Esophagus muscularis mucosa (tissue), 4 donors: Measurements from ENCODE around the gene NME2. TPM values are rescaled to one million over a fixed set of nuclear protein-coding genes. Genes with fewer than 3 reads are reported as not detected.

Source experiments
- DNase-seq: peaks from one replicate; pipeline ENCODE4 v3.0.0-alpha.2; 2017; ENCODE audit errors: extremely low spot score
- H3K27ac ChIP-seq, 4 donors: fragments of 200-600 bp; sonication (generic); replicated peaks in 1 of 4; 1 replicate in 3 of 4; 2 replicates in 1 of 4; pipeline ENCODE4 v1.5.1; 2016 to 2019; ENCODE audit warnings: mild to moderate bottlenecking in 1 of 4
- H3K27me3 ChIP-seq, 4 donors: fragments of 200-600 bp; sonication (generic); one replicate each; pipeline versions ENCODE4 v1.5.1 to v1.6.0; 2016 to 2019
- H3K36me3 ChIP-seq, 4 donors: fragments of 200-600 bp; sonication (generic); one replicate each; pipeline ENCODE4 v1.5.1; 2016 to 2019
- H3K4me1 ChIP-seq, 4 donors: fragments of 200-600 bp; sonication (generic); one replicate each; pipeline ENCODE4 v1.5.1; 2016 to 2019
- H3K4me3 ChIP-seq, 4 donors: fragments of 200-600 bp; sonication (generic); 1 replicate in 2 of 4; 2 replicates in 2 of 4; pipeline ENCODE4 v1.5.1; 2016 to 2019; ENCODE audit warnings: mild to moderate bottlenecking in 4 of 4, moderate library complexity in 1 of 4
- H3K9me3 ChIP-seq, 4 donors: fragments of 200-600 bp; sonication (generic); 1 replicate in 3 of 4; 2 replicates in 1 of 4; pipeline ENCODE4 v1.5.1; 2016 to 2019
- CTCF ChIP-seq, 3 experiments: fragments of 200-600 bp in 2 of 3; fragments of 450-650 bp in 1 of 3; sonication (generic) in 2 of 3; IDR thresholded peaks; one replicate each; pipeline ENCODE4 v1.5.1; 2017 to 2019; ENCODE audit warnings: antibody characterized with exemption in 3 of 3, mild to moderate bottlenecking in 2 of 3, moderate library complexity in 1 of 3
- EP300 ChIP-seq: sonication (generic); formaldehyde crosslinking; IDR thresholded peaks from one replicate; pipeline ENCODE4 v1.6.1; 2017; ENCODE audit warnings: antibody characterized with exemption
- POLR2A ChIP-seq: fragments of 450-650 bp; IDR thresholded peaks from one replicate; pipeline ENCODE4 v1.6.1; 2017; ENCODE audit warnings: antibody characterized with exemption, moderate library complexity, mild to moderate bottlenecking, low read depth
- POLR2AphosphoS5 ChIP-seq, 2 donors: sonication (generic); formaldehyde crosslinking; IDR thresholded peaks; one replicate each; pipeline ENCODE4 v1.6.1; 2017; ENCODE audit warnings: antibody characterized with exemption in 2 of 2
- WGBS: methylation state at CpG from one replicate; pipeline ENCODE4 v1.1.5; 2018; 5-methylcytosine and 5-hydroxymethylcytosine counted together
- intact Hi-C: fragments of 100-400 bp; cut with DNase I; formaldehyde crosslinking; loops from one replicate; pipeline ENCODE4 v1.15.1; 2023
- total RNA-seq, 4 donors: library from RNA; depleted of rRNA; stranded (reverse); fragments of >200 nt; gene quantifications; one replicate each; pipeline versions ENCODE4 v1.1.0 to v1.2.1, GENCODE V29; 2016

NME2 gene
- total RNA-seq, 4 donors from 2014 or later: 245 to 554 (median 350) TPM

GRCh38 chr17:51217946-51218345 lies 51.7 kb downstream of the NME2 start:
- 100% methylated on average over 1 of the region's 1 CpG for WGBS
- Histone ChIP-seq H3K27ac (no peak overlapping the region), H3K4me1 (peaks cover 0 to 14% (median 8%) of the 10 kb centered on the region in 4 donors), H3K9me3 (no peaks in the 10 kb centered on the region), H3K36me3 (peaks cover 30 to 85% (median 68%) of the 10 kb centered on the region in 4 donors), H3K27me3 (no peaks in the 10 kb centered on the region), H3K4me3 (no peak overlapping the region)
- TF ChIP-seq POLR2A: no peak
- TF ChIP-seq POLR2AphosphoS5 (IDR thresholded peaks at IDR 0.05): no peak
- TF ChIP-seq EP300: no peak
- TF ChIP-seq CTCF (IDR thresholded peaks at IDR 0.05): no peak
- DNase-seq: no peak
- intact Hi-C loops: no loop called here

- H3K36me3 ChIP-seq: peaks cover 30 to 74% (median 60%) of the 10 kb centered on the region in 4 donors
- no peaks in the 10 kb centered on the region for H3K27me3 ChIP-seq
- no peak for DNase-seq
- intact Hi-C loops: no loop called here
- WGBS: 91% methylated on average over 4 of the region's 4 CpGs
- no peaks in the 10 kb centered on the region for H3K9me3 ChIP-seq
- peaks cover 8 to 20% (median 9%) of the 10 kb centered on the region in 4 donors for H3K4me1 ChIP-seq
- no peak overlapping the region for H3K4me3 ChIP-seq
- no peak for TF ChIP-seq CTCF (IDR thresholded peaks at IDR 0.05)
- no peak for TF ChIP-seq POLR2A
- no peak for TF ChIP-seq POLR2AphosphoS5 (IDR thresholded peaks at IDR 0.05)
- no peak for TF ChIP-seq EP300
- H3K27ac ChIP-seq: no peak overlapping the region
These were observed 55.1 kb downstream of the NME2 start for GRCh38 chr17:51221322-51221721.

Other genes with a start within 250 kb of the NME2 start
- 10 to 100 TPM; 81.2 to 99.9 (median 89.9) TPM for gene SPAG9, start 45.5 kb upstream of the NME2 start, total RNA-seq
- gene NME1, start 12.9 kb upstream of the NME2 start, total RNA-seq: 10 to 100 TPM in 3 of 4 donors, 1 to 10 TPM in 1; 9.1 to 32.3 (median 16.3) TPM
- 10 to 100 TPM in 1 of 4 donors, 1 to 10 TPM in 3; 9.2 to 11.2 (median 9.4) TPM for gene MBTD1, start 93.6 kb downstream of the NME2 start, total RNA-seq
- gene UTP18, start 94.1 kb downstream of the NME2 start, total RNA-seq: 10 to 100 TPM; 17.9 to 29.3 (median 21.1) TPM